IMR-90 (cell line): Measurements from ENCODE around the gene ZBTB25. TPM values are rescaled to one million over a fixed set of nuclear protein-coding genes. Genes with fewer than 3 reads are reported as not detected.

Experiments
- ATAC-seq: fragments of 200-7000 bp; cut with Tn5 transposase; 2 replicates; pipeline ENCODE4 v1.9.1; 2020; ENCODE audit warnings: low read depth, mild to moderate bottlenecking, moderate library complexity
- BruUV-seq: library from RNA; stranded (reverse); fragments of 400-500 nt; replicated peaks from 2 replicates; lab custom pipeline; 2021; lab: Mats Ljungman, UMichigan
- CTCF ChIA-PET: fragments of 300-600 bp; formaldehyde crosslinking; extraction: SDS; loops from one replicate; lab custom pipeline; 2021; ENCODE audit warnings: antibody characterized with exemption; lab: Yijun Ruan, JAX
- POLR2A ChIA-PET: fragments of 300-600 bp; sonication (Branson Sonifier 250); formaldehyde crosslinking; loops from one replicate; lab custom pipeline; 2022; ENCODE audit warnings: antibody characterized with exemption; ENCODE audit not compliant: unreplicated experiment; lab: Charles Lee
- DNase-seq: peaks from one replicate; pipeline ENCODE4 v3.0.0; 2013
- H2AFZ ChIP-seq: replicated peaks from 2 replicates; pipeline ENCODE3; 2013; ENCODE audit warnings: low read length, mild to moderate bottlenecking; ENCODE audit not compliant: poor library complexity
- H2AK5ac ChIP-seq: 2 replicates; pipeline ENCODE4 v1.6.1; 2013; ENCODE audit warnings: low read depth, low read length, inconsistent platforms
- H2AK9ac ChIP-seq: replicated peaks from 2 replicates; pipeline ENCODE3; 2013; ENCODE audit warnings: mild to moderate bottlenecking, low read depth, low read length, moderate library complexity; ENCODE audit not compliant: poor library complexity
- H2BK120ac ChIP-seq: 2 replicates; pipeline ENCODE4 v1.6.1; 2013; ENCODE audit warnings: low read depth, low read length, inconsistent platforms
- H2BK15ac ChIP-seq: 3 replicates; pipeline ENCODE4 v1.6.1; 2013; ENCODE audit warnings: low read depth, low read length, inconsistent platforms
- H2BK20ac ChIP-seq: 2 replicates; pipeline ENCODE4 v1.6.1; 2013; ENCODE audit warnings: low read depth, mild to moderate bottlenecking, inconsistent platforms, low read length, moderate library complexity
- H2BK5ac ChIP-seq: 2 replicates; pipeline ENCODE4 v1.6.1; 2013; ENCODE audit warnings: mild to moderate bottlenecking, low read depth, low read length, inconsistent platforms; ENCODE audit not compliant: poor library complexity, severe bottlenecking
- H3K14ac ChIP-seq: replicated peaks from 2 replicates; pipeline ENCODE4 v1.6.1; 2013; ENCODE audit warnings: low read depth, low read length, inconsistent platforms
- H3K18ac ChIP-seq: 2 replicates; pipeline ENCODE4 v1.6.1; 2013; ENCODE audit warnings: low read depth, low read length, control low read depth
- H3K23ac ChIP-seq: 2 replicates; pipeline ENCODE4 v1.6.1; 2013; ENCODE audit warnings: low read depth, low read length, inconsistent platforms
- H3K27ac ChIP-seq: 2 replicates; pipeline ENCODE4 v1.5.1; 2013; ENCODE audit warnings: mild to moderate bottlenecking, control low read depth, low read length; ENCODE audit not compliant: insufficient read depth
- H3K27me3 ChIP-seq: 2 replicates; pipeline ENCODE4 v1.6.1; 2013; ENCODE audit warnings: low read length; ENCODE audit not compliant: control insufficient read depth, insufficient read depth
- H3K36me3 ChIP-seq: 2 replicates; pipeline ENCODE4 v1.6.1; 2013; ENCODE audit warnings: low read length, mixed read lengths; ENCODE audit not compliant: control insufficient read depth, insufficient read depth
- H3K4ac ChIP-seq: 2 replicates; pipeline ENCODE4 v1.6.1; 2013; ENCODE audit warnings: low read depth, low read length, inconsistent platforms
- H3K4me1 ChIP-seq: 2 replicates; pipeline ENCODE4 v1.6.1; 2013; ENCODE audit warnings: low read length, mixed read lengths; ENCODE audit not compliant: control insufficient read depth, insufficient read depth
- H3K4me2 ChIP-seq: 2 replicates; pipeline ENCODE4 v1.6.1; 2013; ENCODE audit warnings: low read depth, mild to moderate bottlenecking, control low read depth, low read length, moderate library complexity
- H3K4me3 ChIP-seq: 2 replicates; pipeline ENCODE4 v1.5.1; 2013; ENCODE audit warnings: low read depth, mild to moderate bottlenecking, control low read depth, low read length, moderate library complexity; ENCODE audit not compliant: insufficient read depth
- H3K56ac ChIP-seq: 2 replicates; pipeline ENCODE4 v1.6.1; 2013; ENCODE audit warnings: low read length, inconsistent platforms; ENCODE audit not compliant: insufficient read depth; ENCODE audit errors: extremely low read depth
- H3K79me1 ChIP-seq, 2 experiments: 2 replicates each; pipeline ENCODE4 v1.6.1; 2013; ENCODE audit warnings: low read length in 2 of 2, inconsistent platforms in 1 of 2, low read depth in 1 of 2
- H3K9ac ChIP-seq: 2 replicates; pipeline ENCODE4 v1.6.1; 2013; ENCODE audit warnings: low read depth, low read length, control low read depth
- H3K9me1 ChIP-seq: 2 replicates; pipeline ENCODE4 v1.6.1; 2013; ENCODE audit warnings: low read length, inconsistent platforms; ENCODE audit not compliant: insufficient read depth
- H3K9me3 ChIP-seq: 2 replicates; pipeline ENCODE4 v1.6.1; 2013; ENCODE audit warnings: low read length; ENCODE audit not compliant: control insufficient read depth, insufficient read depth
- H4K20me1 ChIP-seq: 2 replicates; pipeline ENCODE4 v1.6.1; 2013; ENCODE audit warnings: low read length, inconsistent platforms; ENCODE audit not compliant: insufficient read depth
- H4K5ac ChIP-seq: 2 replicates; pipeline ENCODE4 v1.6.1; 2013; ENCODE audit warnings: mild to moderate bottlenecking, low read depth, low read length, control low read depth
- H4K8ac ChIP-seq, 2 experiments: 2 replicates each; pipeline ENCODE4 v1.6.1; 2013; ENCODE audit warnings: low read depth in 2 of 2, low read length in 2 of 2, control low read depth in 1 of 2, inconsistent platforms in 1 of 2
- H4K91ac ChIP-seq: 2 replicates; pipeline ENCODE4 v1.6.1; 2013; ENCODE audit warnings: low read depth, low read length, inconsistent platforms; ENCODE audit not compliant: insufficient read depth
- CHD1 ChIP-seq: IDR thresholded peaks from 2 replicates; pipeline ENCODE4 v1.6.1; 2012; ENCODE audit warnings: low read depth, low read length, improper control_type of control experiment
- RCOR1 ChIP-seq: IDR thresholded peaks from 2 replicates; pipeline ENCODE4 v1.6.1; 2012; ENCODE audit warnings: mild to moderate bottlenecking, low read length, improper control_type of control experiment; ENCODE audit not compliant: insufficient replicate concordance
- SMC3 ChIP-seq: fragments of 150-350 bp; IDR thresholded peaks from 2 replicates; pipeline ENCODE4 v1.6.1; 2016; ENCODE audit warnings: low read depth, mild to moderate bottlenecking, antibody characterized with exemption, low read length, moderate library complexity
- WGBS, 2 experiments: methylation state at CpG; one replicate each; pipeline versions ENCODE4 v1.1.5 to v1.1.7; 2013; ENCODE audit warnings: missing lambda C conversion rate in 2 of 2; ENCODE audit not compliant: insufficient read length in 1 of 2; ENCODE audit errors: extremely low coverage in 2 of 2; 5-methylcytosine and 5-hydroxymethylcytosine counted together
- dilution Hi-C: fragments of 300-500 bp; cut with HindIII; formaldehyde crosslinking; loops from one replicate; pipeline ENCODE4 v1.14.3; 2018; ENCODE audit warnings: low sequenced_read_pairs; ENCODE audit not compliant: unreplicated experiment
- in situ Hi-C: fragments of 300-500 bp; cut with MboI; formaldehyde crosslinking; loops from 3 replicates; pipeline ENCODE4 v1.14.3; 2019; ENCODE audit warnings: low sequenced_read_pairs, inconsistent platforms, mixed read lengths
- intact Hi-C: fragments of 100-400 bp; cut with micrococcal nuclease; formaldehyde crosslinking; loops from 2 replicates; pipeline ENCODE4 v1.10.0; 2022
- polyA plus RNA-seq, 3 experiments: library from polyadenylated mRNA; depleted of rRNA; stranded (reverse); fragments of >200 nt; gene quantifications; 2 replicates each; pipeline ENCODE4 v1.2.3, GENCODE V29; 2012; ENCODE audit warnings: low replicate concordance in 1 of 3
- total RNA-seq: library from RNA; depleted of rRNA; stranded (reverse); fragments of >200 nt; gene quantifications from 2 replicates; pipeline ENCODE4 v1.2.3, GENCODE V29; 2012
- TF ChIP-seq, protein P1 (sequence below): fragments of 150-350 bp; IDR thresholded peaks from 2 replicates; pipeline ENCODE4 v1.6.1; 2017; ENCODE audit warnings: mild to moderate bottlenecking, antibody characterized with exemption, low read length, low read depth

The ZBTB25 gene
- total and polyA plus RNA-seq, 2 of the 4 experiments (the other 2 are of a cell fraction) = 4.4 to 6.6 TPM

DNA sequence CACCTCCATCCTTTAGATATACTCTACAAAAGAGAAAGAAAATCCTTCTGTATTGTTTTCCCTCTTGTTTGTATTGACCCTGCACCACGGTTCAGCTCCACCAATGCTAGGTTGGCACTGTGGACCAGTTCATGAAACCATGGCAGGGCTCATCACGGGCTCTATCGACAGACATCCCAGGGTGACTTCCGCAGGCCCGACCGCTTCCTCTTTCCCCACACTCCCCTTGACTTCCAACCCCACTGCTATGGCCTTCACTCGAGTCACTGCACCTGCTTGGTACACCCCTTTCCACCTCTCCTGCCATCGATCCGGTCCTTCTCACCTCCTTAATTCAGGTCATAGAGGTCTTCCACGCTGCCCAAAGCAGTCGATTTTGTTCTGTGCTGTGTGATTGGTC, 59.5 kb downstream of the ZBTB25 start:
- dilution Hi-C loops (no loop called here), intact Hi-C loops (no loop called here), in situ Hi-C loops (no loop called here)
- Histone ChIP-seq H4K8ac (peak overlapping the region in 1 of 2 experiments; percentile 95; a peak in 1 of 4 replicates), H3K56ac (no peak overlapping the region), H3K4me2 (no peak overlapping the region), H3K9me1 (peaks cover 16% of the 10 kb centered on the region), H3K4me3 (no peak overlapping the region), H2BK120ac (peak overlapping the region; percentile 94; the same call in 1 of the 2 replicates), H3K27ac (no peak overlapping the region), H4K91ac (peak overlapping the region; percentile 58; the same call in 1 of the 2 replicates), H2AFZ (no peak overlapping the region), H4K20me1 (no peaks in the 10 kb centered on the region), H3K4me1 (peaks cover 9% of the 10 kb centered on the region), H3K36me3 (peaks cover 22% of the 10 kb centered on the region), H3K9me3 (no peaks in the 10 kb centered on the region), H2BK15ac (no peak overlapping the region; the same call in 2 of the 3 replicates), H3K23ac (no peak overlapping the region), H3K18ac (no peak overlapping the region), H3K4ac (peak overlapping the region; percentile 92), H2AK5ac (peak overlapping the region; percentile 7; the same call in 1 of the 2 replicates), H3K27me3 (no peaks in the 10 kb centered on the region), H2AK9ac (peak overlapping the region; percentile 60), H3K79me1 (peaks cover 0 to 16% of the 10 kb centered on the region in 2 experiments; a peak in 1 of 4 replicates), H3K9ac (no peak overlapping the region), H4K5ac (no peak overlapping the region), H3K14ac (peak overlapping the region; percentile 96), H2BK5ac (no peak overlapping the region), H2BK20ac (no peak overlapping the region; the same call in 1 of the 2 replicates)
- ChIA-PET CTCF (interaction anchor here (0.7 kb wide), 1 partner anchor 11 kb away, joined by 3 read pairs; no protein-coding TSS in a partner anchor), POLR2A (no interaction called here)
- DNase-seq (no peak), ATAC-seq (no peak)
- BruUV-seq = no TSS peak
- WGBS, 2 experiments = 94% methylated on average over 6 of the region's 11 CpGs; no CpG with 5 or more reads in 1 of the 2 experiments
- TF ChIP-seq SMC3 = no peak
- TF ChIP-seq, protein P1, sequence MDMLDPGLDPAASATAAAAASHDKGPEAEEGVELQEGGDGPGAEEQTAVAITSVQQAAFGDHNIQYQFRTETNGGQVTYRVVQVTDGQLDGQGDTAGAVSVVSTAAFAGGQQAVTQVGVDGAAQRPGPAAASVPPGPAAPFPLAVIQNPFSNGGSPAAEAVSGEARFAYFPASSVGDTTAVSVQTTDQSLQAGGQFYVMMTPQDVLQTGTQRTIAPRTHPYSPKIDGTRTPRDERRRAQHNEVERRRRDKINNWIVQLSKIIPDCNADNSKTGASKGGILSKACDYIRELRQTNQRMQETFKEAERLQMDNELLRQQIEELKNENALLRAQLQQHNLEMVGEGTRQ = no peak
- TF ChIP-seq RCOR1 = no peak
- TF ChIP-seq CHD1 = no peak
